HG03045 (cell line): ENCODE data around the gene JAM2.

Experiments
- ATAC-seq: cut with Tn5 transposase; IDR thresholded peaks from one replicate; pipeline ENCODE4 v1.9.1; 2021; ENCODE audit warnings: mild to moderate bottlenecking, moderate library complexity; ENCODE audit not compliant: unreplicated experiment

The JAM2 gene

DNA sequence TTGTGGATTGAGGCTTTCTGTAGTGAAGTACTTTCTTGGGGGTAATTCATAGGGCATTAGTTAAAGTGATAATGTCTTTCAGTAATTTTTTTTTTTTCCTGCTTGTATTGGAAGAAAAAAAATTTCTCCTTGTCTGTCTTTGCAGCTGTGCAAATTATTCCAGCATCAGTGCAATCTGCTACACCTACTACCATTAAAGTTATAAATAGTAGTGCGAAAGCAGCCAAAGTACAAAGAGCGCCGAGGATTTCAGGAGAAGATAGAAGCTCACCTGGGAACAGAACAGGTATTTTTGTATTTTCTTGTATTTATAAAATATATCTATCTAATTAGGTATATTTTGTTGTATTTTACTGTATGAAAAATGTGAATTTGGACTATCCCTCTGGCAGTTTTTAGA is 125.0 kb downstream of the JAM2 start:
- no peak for ATAC-seq
